Smooth muscle cell (in vitro differentiated cells): ENCODE measurements around the gene TLL1. TPM values are rescaled to one million over a fixed set of nuclear protein-coding genes. Genes with fewer than 3 reads are reported as not detected.

Experiments used
- DNase-seq: peaks from one replicate; lab custom pipeline; 2025; ENCODE audit not compliant: unreplicated experiment; lab: John Stamatoyannopoulos, UW
- H2AFZ ChIP-seq: fragments of 200-600 bp; sonication (generic); 2 replicates; pipeline ENCODE4 v1.6.0; 2016; ENCODE audit warnings: antibody characterized with exemption, low read depth, mild to moderate bottlenecking
- H3F3A ChIP-seq: fragments of 200-600 bp; sonication (generic); 2 replicates; pipeline ENCODE4 v1.6.0; 2017; ENCODE audit warnings: antibody characterized with exemption, low read depth
- H3K27ac ChIP-seq: fragments of 200-600 bp; sonication (generic); 2 replicates; pipeline ENCODE4 v1.5.1; 2016; ENCODE audit warnings: low read depth, mild to moderate bottlenecking
- H3K27me3 ChIP-seq: fragments of 200-600 bp; sonication (generic); 2 replicates; pipeline ENCODE4 v1.6.1; 2016; ENCODE audit warnings: low read depth, mild to moderate bottlenecking
- H3K36me3 ChIP-seq: fragments of 200-600 bp; sonication (generic); 2 replicates; pipeline ENCODE4 v1.5.1; 2016; ENCODE audit warnings: low read depth
- H3K4me1 ChIP-seq: fragments of 200-600 bp; sonication (generic); 2 replicates; pipeline ENCODE4 v1.5.1; 2016; ENCODE audit warnings: low read depth
- H3K4me2 ChIP-seq: fragments of 200-600 bp; sonication (generic); 2 replicates; pipeline ENCODE4 v1.6.0; 2016; ENCODE audit warnings: mild to moderate bottlenecking
- H3K4me3 ChIP-seq: fragments of 200-600 bp; sonication (generic); 2 replicates; pipeline ENCODE4 v1.5.1; 2016; ENCODE audit warnings: mild to moderate bottlenecking
- H3K79me2 ChIP-seq: fragments of 200-600 bp; sonication (generic); 2 replicates; pipeline ENCODE4 v1.6.0; 2016; ENCODE audit warnings: low read depth, mild to moderate bottlenecking
- H3K9ac ChIP-seq: fragments of 200-600 bp; sonication (generic); 2 replicates; pipeline ENCODE4 v1.6.0; 2016; ENCODE audit warnings: low read depth
- H3K9me3 ChIP-seq: fragments of 200-600 bp; sonication (generic); replicated peaks from 2 replicates; pipeline ENCODE4 v1.5.1; 2016; ENCODE audit warnings: low read depth
- H4K20me1 ChIP-seq: fragments of 200-600 bp; sonication (generic); 2 replicates; pipeline ENCODE4 v1.6.0; 2016; ENCODE audit warnings: low read depth
- WGBS: methylation state at CpG from one replicate; pipeline ENCODE4 v1.1.7; 2016; ENCODE audit warnings: low lambda C conversion rate; 5-methylcytosine and 5-hydroxymethylcytosine counted together
- polyA plus RNA-seq: library from polyadenylated mRNA; unstranded; fragments of >200 nt; fragmentation: Nextera tagmentation; extraction: Ambion mirVana; gene quantifications from 2 replicates; pipeline ENCODE4 v1.2.1, GENCODE V29; 2016
- total RNA-seq: library from RNA; depleted of rRNA; stranded (reverse); fragments of >200 nt; gene quantifications from 2 replicates; pipeline ENCODE4 v1.2.3, GENCODE V29; 2014
- TF ChIP-seq, protein P1 (sequence below): fragments of 200-600 bp; sonication (generic); IDR thresholded peaks from 2 replicates; pipeline ENCODE4 v1.5.1; 2017; ENCODE audit warnings: borderline replicate concordance, mild to moderate bottlenecking, antibody characterized with exemption; ENCODE audit not compliant: insufficient read depth, poor library complexity, severe bottlenecking

TLL1 gene
- total and polyA plus RNA-seq, 2 experiments from 2014 or later: 0.16 to 13.6 TPM

DNA sequence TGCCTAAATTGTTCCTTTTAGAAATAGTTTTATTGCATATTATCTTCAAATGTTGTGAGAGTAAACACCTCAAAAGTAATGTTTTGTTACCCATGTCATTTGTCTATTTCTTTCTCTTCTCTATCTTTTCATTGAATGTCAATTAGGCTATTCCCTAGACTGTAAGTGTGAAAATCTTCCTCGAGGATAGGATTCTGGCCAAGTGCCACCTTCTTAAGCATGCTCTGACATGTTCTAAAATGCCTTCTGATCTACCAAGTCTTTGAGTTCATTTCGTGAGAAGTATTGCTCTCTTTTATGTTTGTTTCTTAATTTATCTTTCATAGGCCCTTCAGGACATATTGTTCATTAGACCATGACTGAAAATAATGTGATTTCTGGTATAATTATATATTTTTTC, 44.1 kb upstream of the TLL1 start:
- no peaks in the 10 kb centered on the region for H3K36me3 ChIP-seq
- H3K4me2 ChIP-seq: no peak overlapping the region
- peak overlapping the region; percentile 49 for H2AFZ ChIP-seq
- H3F3A ChIP-seq: no peaks in the 10 kb centered on the region
- no peak overlapping the region for H3K9ac ChIP-seq
- H3K9me3 ChIP-seq: no peaks in the 10 kb centered on the region
- DNase-seq: no peak
- 65% methylated on average over 2 of the region's 2 CpGs for WGBS
- H3K4me1 ChIP-seq: peaks cover 4% of the 10 kb centered on the region
- H3K27me3 ChIP-seq: no peaks in the 10 kb centered on the region
- H3K4me3 ChIP-seq: no peak overlapping the region
- TF ChIP-seq, protein P1, sequence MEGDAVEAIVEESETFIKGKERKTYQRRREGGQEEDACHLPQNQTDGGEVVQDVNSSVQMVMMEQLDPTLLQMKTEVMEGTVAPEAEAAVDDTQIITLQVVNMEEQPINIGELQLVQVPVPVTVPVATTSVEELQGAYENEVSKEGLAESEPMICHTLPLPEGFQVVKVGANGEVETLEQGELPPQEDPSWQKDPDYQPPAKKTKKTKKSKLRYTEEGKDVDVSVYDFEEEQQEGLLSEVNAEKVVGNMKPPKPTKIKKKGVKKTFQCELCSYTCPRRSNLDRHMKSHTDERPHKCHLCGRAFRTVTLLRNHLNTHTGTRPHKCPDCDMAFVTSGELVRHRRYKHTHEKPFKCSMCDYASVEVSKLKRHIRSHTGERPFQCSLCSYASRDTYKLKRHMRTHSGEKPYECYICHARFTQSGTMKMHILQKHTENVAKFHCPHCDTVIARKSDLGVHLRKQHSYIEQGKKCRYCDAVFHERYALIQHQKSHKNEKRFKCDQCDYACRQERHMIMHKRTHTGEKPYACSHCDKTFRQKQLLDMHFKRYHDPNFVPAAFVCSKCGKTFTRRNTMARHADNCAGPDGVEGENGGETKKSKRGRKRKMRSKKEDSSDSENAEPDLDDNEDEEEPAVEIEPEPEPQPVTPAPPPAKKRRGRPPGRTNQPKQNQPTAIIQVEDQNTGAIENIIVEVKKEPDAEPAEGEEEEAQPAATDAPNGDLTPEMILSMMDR: no peak
- no peaks in the 10 kb centered on the region for H4K20me1 ChIP-seq
- no peaks in the 10 kb centered on the region for H3K79me2 ChIP-seq
- H3K27ac ChIP-seq: no peak overlapping the region

DNA sequence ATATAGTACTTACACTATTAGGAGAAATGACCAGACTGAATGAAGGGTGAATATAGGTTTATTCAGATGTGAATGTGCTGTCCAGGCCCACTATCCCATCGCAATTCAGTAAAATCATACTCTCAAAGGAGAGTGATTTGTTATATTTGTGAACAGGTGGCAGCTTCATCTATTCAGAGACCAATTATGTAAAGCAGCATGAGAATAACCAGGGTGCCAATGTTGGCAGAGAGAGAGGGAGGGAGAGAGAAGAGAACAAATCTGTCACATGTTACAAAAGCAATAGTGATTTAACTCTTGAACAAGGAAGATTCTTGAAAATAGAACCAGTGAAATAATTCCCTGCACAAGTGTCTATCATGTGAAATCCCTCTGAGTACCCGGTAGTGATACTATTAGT, 38.9 kb upstream of the TLL1 start:
- H3K4me2 ChIP-seq: no peak overlapping the region
- 93% methylated on average over 2 of the region's 2 CpGs for WGBS
- no peak for DNase-seq

DNA sequence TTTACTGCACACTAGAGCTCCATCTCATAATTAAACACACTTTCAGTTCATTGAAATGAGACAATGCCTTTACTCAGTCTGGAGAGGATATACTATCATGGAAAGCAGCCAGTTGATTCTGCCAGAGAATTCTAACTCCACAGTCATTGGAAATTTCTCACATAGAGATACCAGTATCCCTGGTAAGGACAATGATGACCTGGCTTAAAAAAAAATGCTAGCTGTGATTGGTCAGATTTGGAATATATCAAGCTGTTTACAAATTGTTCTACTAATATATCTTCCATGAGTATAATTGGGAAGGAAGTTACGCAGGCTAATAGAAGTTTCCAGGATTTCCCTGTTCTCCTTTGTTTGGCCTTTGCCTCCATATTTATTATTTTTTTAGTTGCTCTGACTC, 34.5 kb upstream of the TLL1 start:
- Histone ChIP-seq H3K9me3 (no peaks in the 10 kb centered on the region), H3K4me1 (no peaks in the 10 kb centered on the region), H3K4me2 (no peak overlapping the region), H3K79me2 (no peaks in the 10 kb centered on the region), H3K36me3 (no peaks in the 10 kb centered on the region), H3K27ac (no peak overlapping the region), H2AFZ (no peak overlapping the region), H3F3A (no peaks in the 10 kb centered on the region), H3K4me3 (no peak overlapping the region), H4K20me1 (no peaks in the 10 kb centered on the region), H3K9ac (no peak overlapping the region), H3K27me3 (no peaks in the 10 kb centered on the region)
- 92% methylated on average over 1 of the region's 1 CpG for WGBS
- DNase-seq: no peak
- TF ChIP-seq, protein P1: no peak

More for the DNA sequence above, 38.9 kb upstream of the TLL1 start:
- Histone ChIP-seq H3K9ac (no peak overlapping the region), H2AFZ (no peak overlapping the region), H3K9me3 (no peaks in the 10 kb centered on the region), H4K20me1 (no peaks in the 10 kb centered on the region), H3K27me3 (no peaks in the 10 kb centered on the region), H3K79me2 (no peaks in the 10 kb centered on the region), H3K27ac (no peak overlapping the region), H3K4me3 (no peak overlapping the region), H3F3A (no peaks in the 10 kb centered on the region), H3K36me3 (no peaks in the 10 kb centered on the region), H3K4me1 (peaks cover 1% of the 10 kb centered on the region)
- TF ChIP-seq, protein P1: no peak

DNA sequence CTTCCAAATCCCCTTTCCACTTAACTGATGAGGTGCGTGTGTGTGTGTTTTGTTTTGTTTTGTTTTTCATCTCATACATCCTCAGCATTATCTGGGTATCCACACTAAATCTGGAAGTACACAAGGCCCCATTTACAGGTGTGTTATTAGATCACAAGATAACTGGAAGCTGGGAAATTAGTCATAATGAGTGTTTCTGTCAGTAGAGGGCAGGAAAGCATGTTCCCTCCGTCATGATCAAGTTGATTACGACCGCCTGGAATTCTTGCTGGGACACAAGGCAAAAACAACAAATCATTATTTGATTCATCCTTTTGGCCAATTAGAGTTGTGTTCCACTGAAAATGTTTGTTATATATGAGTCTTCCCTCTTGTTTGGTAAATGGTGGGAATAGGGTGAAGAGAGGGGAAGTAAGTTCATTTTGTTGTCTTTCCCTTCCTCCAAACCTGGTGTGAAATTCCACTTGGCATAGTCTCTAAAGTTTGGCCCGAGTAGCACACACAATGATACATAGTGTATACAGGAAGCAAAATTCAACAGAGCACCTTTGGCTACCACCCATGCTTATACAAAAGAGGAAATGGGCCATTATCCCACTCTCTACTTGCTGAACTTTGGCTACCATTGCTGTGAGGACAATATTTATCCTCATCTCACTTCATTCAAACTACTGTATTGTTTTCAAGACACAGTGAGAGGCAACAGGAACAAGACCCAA, 33.3 kb upstream of the TLL1 start:
- Histone ChIP-seq H3K4me1 (no peaks in the 10 kb centered on the region), H3K9ac (no peak overlapping the region), H3K27ac (no peak overlapping the region), H3K79me2 (no peaks in the 10 kb centered on the region), H4K20me1 (no peaks in the 10 kb centered on the region), H2AFZ (no peak overlapping the region), H3K4me2 (no peak overlapping the region), H3K27me3 (no peaks in the 10 kb centered on the region), H3K4me3 (no peak overlapping the region), H3K9me3 (no peaks in the 10 kb centered on the region), H3F3A (no peaks in the 10 kb centered on the region), H3K36me3 (no peaks in the 10 kb centered on the region)
- no peak for DNase-seq
- TF ChIP-seq, protein P1: no peak
- 78% methylated on average over 5 of the region's 5 CpGs for WGBS
